PC-9 (cell line): ENCODE data around the gene RBBP4.
A peak's percentile ranks its signal among the peaks of the same experiment; 100 is the strongest.

Source experiments
- CTCF ChIP-seq: fragments of 200-600 bp; sonication (generic); conservative IDR thresholded peaks from 2 replicates; pipeline ENCODE4 v1.6.1; 2017; ENCODE audit warnings: mixed run types, antibody characterized with exemption, mild to moderate bottlenecking, moderate library complexity
- EZH2 ChIP-seq: fragments of 200-600 bp; sonication (generic); IDR thresholded peaks from 2 replicates; pipeline ENCODE4 v1.8.0; 2017; ENCODE audit warnings: antibody characterized with exemption, low read depth

DNA sequence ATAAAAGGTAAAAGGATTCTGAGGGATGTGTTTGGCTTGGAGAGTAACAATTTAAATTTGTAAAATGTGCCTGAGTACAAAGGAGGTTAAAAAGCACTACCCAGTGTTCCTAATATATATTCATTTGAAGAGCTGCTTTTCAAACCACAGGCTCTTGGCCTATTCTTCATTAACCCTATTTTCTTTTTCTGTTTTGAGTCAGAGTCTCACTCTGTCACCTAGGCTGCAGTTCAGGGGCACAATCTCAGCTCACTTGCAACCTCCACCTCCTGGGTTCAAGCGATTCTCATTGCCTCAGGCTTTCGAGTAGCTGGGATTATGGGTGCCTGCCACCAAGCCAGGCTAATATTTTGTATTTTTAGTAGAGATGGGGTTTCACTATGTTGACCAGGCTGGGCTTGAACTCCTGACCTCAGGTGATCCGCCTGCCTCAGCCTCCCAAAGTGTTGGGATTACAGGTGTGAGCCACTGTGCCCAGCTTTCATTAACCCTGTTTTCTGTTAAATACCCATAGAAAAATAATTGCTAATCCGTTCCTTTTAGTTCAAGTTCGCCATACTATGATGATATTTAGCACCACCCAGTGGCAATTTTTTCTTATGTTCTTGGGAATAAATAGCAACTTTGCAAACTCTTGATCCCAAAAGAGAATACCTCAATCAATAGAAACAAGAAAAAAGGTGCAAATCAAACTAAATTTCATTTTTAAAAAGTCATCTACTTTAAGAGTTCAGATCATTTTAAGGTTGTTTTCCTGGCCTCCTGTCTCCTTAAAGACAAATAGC, 31.1 kb upstream of the RBBP4 start:
- TF ChIP-seq CTCF (peak; percentile 23; the same call in 1 of the 2 replicates), EZH2 (no peak)
